HG02973 (cell line): Measurements from ENCODE around the gene TIGIT.

Experiments
- ATAC-seq: cut with Tn5 transposase; IDR thresholded peaks from one replicate; pipeline ENCODE4 v1.9.1; 2021; ENCODE audit warnings: moderate library complexity; ENCODE audit not compliant: unreplicated experiment

TIGIT gene

GRCh38 chr3:114350690-114351089 is 56.9 kb downstream of the TIGIT start:
- no peak for ATAC-seq

- no peak for ATAC-seq
Observed at GRCh38 chr3:114351123-114351821, 57.4 kb downstream of the TIGIT start.

- no peak for ATAC-seq
Observed at GRCh38 chr3:114351822-114352145, 58.0 kb downstream of the TIGIT start.

GRCh38 chr3:114355653-114356052 is 61.8 kb downstream of the TIGIT start:
- ATAC-seq = no peak

- ATAC-seq = no peak
Observed at GRCh38 chr3:114356066-114356465, 62.2 kb downstream of the TIGIT start.

GRCh38 chr3:114356525-114356924 is 62.7 kb downstream of the TIGIT start:
- no peak for ATAC-seq
